Vagina (tissue), 2 donors: Measurements from ENCODE around the gene STXBP4. TPM values are rescaled to one million over a fixed set of nuclear protein-coding genes. Genes with fewer than 3 reads are reported as not detected.

Source experiments
- DNase-seq, 2 donors: peaks; one replicate each; pipeline ENCODE4 v3.0.0-alpha.2; 2017; ENCODE audit errors: extremely low spot score in 2 of 2
- H3K27ac ChIP-seq: fragments of 200-600 bp; sonication (generic); one replicate; pipeline ENCODE4 v1.5.1; 2019
- H3K27me3 ChIP-seq: fragments of 200-600 bp; sonication (generic); one replicate; pipeline ENCODE4 v1.5.1; 2019
- H3K36me3 ChIP-seq, 2 donors: fragments of 200-600 bp; sonication (generic); one replicate each; pipeline ENCODE4 v1.5.1; 2017 to 2019
- H3K4me1 ChIP-seq: fragments of 200-600 bp; sonication (generic); one replicate; pipeline ENCODE4 v1.5.1; 2019
- H3K4me3 ChIP-seq, 2 donors: fragments of 200-600 bp; sonication (generic); 1 replicate in 1 of 2; 2 replicates in 1 of 2; pipeline ENCODE4 v1.5.1; 2016 to 2019
- H3K9me3 ChIP-seq: fragments of 200-600 bp; sonication (generic); one replicate; pipeline ENCODE4 v1.5.1; 2019
- POLR2A ChIP-seq, 2 donors: fragments of 450-650 bp; IDR thresholded peaks; one replicate each; pipeline ENCODE4 v1.6.1; 2017; ENCODE audit warnings: antibody characterized with exemption in 2 of 2, mild to moderate bottlenecking in 2 of 2, moderate library complexity in 2 of 2
- POLR2AphosphoS5 ChIP-seq, 2 donors: sonication (generic); formaldehyde crosslinking; IDR thresholded peaks; one replicate each; pipeline ENCODE4 v1.9.0; 2017; ENCODE audit warnings: antibody characterized with exemption in 2 of 2, mild to moderate bottlenecking in 2 of 2, low read depth in 1 of 2; ENCODE audit not compliant: insufficient read depth in 1 of 2
- intact Hi-C: fragments of 100-400 bp; cut with DNase I; formaldehyde crosslinking; loops from one replicate; pipeline ENCODE4 v1.15.1; 2023
- total RNA-seq: library from RNA; depleted of rRNA; stranded (reverse); fragments of >200 nt; gene quantifications from one replicate; pipeline ENCODE4 v1.2.3, GENCODE V29; 2016
- TF ChIP-seq, protein P1 (sequence below), 3 experiments: fragments of 450-650 bp in 2 of 3; fragments of 200-600 bp in 1 of 3; sonication (generic) in 1 of 3; IDR thresholded peaks; one replicate each; pipeline ENCODE4 v1.5.1; 2017 to 2019; ENCODE audit warnings: antibody characterized with exemption in 3 of 3, mild to moderate bottlenecking in 2 of 3, moderate library complexity in 2 of 3

The STXBP4 gene
- total RNA-seq, 1 donor from 2014 or later: 9.6 TPM

- Histone ChIP-seq H3K27me3 (no peaks in the 10 kb centered on the region), H3K9me3 (peaks cover 6% of the 10 kb centered on the region), H3K27ac (no peak overlapping the region), H3K4me3 (no peak overlapping the region), H3K36me3 (no peaks in the 10 kb centered on the region), H3K4me1 (no peaks in the 10 kb centered on the region)
- intact Hi-C loops: no loop called here
- TF ChIP-seq POLR2A (IDR thresholded peaks at IDR 0.05) (no peak), POLR2AphosphoS5 (IDR thresholded peaks at IDR 0.05; ENCODE audit: insufficient read depth in 1 of 2, low read depth in 1 of 2) (no peak)
- TF ChIP-seq, protein P1, sequence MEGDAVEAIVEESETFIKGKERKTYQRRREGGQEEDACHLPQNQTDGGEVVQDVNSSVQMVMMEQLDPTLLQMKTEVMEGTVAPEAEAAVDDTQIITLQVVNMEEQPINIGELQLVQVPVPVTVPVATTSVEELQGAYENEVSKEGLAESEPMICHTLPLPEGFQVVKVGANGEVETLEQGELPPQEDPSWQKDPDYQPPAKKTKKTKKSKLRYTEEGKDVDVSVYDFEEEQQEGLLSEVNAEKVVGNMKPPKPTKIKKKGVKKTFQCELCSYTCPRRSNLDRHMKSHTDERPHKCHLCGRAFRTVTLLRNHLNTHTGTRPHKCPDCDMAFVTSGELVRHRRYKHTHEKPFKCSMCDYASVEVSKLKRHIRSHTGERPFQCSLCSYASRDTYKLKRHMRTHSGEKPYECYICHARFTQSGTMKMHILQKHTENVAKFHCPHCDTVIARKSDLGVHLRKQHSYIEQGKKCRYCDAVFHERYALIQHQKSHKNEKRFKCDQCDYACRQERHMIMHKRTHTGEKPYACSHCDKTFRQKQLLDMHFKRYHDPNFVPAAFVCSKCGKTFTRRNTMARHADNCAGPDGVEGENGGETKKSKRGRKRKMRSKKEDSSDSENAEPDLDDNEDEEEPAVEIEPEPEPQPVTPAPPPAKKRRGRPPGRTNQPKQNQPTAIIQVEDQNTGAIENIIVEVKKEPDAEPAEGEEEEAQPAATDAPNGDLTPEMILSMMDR (IDR thresholded peaks at IDR 0.05): no peak
- no peak for DNase-seq
Observed at GRCh38 chr17:55177159-55177854, 208.7 kb downstream of the STXBP4 start.

- TF ChIP-seq, protein P1 (IDR thresholded peaks at IDR 0.05): no peak
- TF ChIP-seq POLR2A (IDR thresholded peaks at IDR 0.05) (no peak), POLR2AphosphoS5 (IDR thresholded peaks at IDR 0.05; ENCODE audit: insufficient read depth in 1 of 2, low read depth in 1 of 2) (no peak)
- Histone ChIP-seq H3K4me3 (no peak overlapping the region), H3K27ac (no peak overlapping the region), H3K9me3 (peaks cover 6% of the 10 kb centered on the region), H3K36me3 (no peaks in the 10 kb centered on the region), H3K4me1 (no peaks in the 10 kb centered on the region), H3K27me3 (no peaks in the 10 kb centered on the region)
- DNase-seq: no peak
- intact Hi-C loops: no loop called here
Observed at GRCh38 chr17:55177855-55178217, 209.3 kb downstream of the STXBP4 start.

DNA sequence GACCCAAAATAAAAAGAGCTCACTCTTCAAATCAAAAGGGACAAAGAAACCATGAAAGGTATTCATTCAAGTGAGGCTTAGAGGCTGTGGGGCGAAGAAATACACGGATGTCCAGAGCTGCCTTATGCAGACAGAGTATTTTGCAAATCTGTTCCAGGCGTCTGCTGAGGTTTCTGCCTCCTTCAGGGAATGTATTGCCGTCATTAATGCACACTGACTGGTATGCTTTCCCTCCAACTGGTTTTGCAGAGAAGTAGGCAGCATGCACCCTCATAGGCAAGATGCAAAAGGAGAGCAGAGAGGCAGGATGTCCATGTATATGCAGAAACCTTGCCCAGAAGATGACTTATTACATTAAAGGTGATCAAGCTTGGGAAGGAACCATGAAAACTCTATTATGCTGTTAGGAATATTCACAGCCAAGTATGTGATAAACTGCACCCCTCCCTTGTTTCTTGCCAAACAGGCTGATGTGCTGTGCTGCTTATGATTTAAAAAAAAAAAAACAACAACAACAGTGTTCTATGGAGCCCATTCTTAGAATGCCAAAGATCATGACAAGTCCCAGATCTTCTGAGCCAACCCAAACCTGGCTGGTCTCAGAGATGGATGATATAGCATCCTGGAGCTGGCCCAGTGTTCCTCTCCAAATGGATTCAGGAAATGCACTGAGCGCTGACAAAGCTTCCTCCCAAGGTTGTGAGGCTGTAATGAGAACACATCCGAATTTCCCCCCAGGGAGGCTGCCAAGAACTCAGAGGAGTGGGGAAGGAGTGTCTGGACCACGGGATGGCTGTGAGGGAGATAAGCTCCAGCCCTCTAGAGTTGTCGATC, 218.6 kb downstream of the STXBP4 start:
- DNase-seq: no peak
- no peak overlapping the region for H3K27ac ChIP-seq
- no peaks in the 10 kb centered on the region for H3K36me3 ChIP-seq
- intact Hi-C loops: no loop called here
- H3K4me3 ChIP-seq: no peak overlapping the region
- no peaks in the 10 kb centered on the region for H3K9me3 ChIP-seq
- H3K4me1 ChIP-seq: no peaks in the 10 kb centered on the region
- H3K27me3 ChIP-seq: no peaks in the 10 kb centered on the region
- TF ChIP-seq POLR2A (IDR thresholded peaks at IDR 0.05) (no peak), POLR2AphosphoS5 (IDR thresholded peaks at IDR 0.05; ENCODE audit: insufficient read depth in 1 of 2, low read depth in 1 of 2) (no peak)
- TF ChIP-seq, protein P1 (IDR thresholded peaks at IDR 0.05): no peak

- H3K27ac ChIP-seq: no peak overlapping the region
- intact Hi-C loops: no loop called here
- H3K4me3 ChIP-seq: no peak overlapping the region
- no peaks in the 10 kb centered on the region for H3K27me3 ChIP-seq
- no peak for DNase-seq
- H3K36me3 ChIP-seq: no peaks in the 10 kb centered on the region
- H3K4me1 ChIP-seq: no peaks in the 10 kb centered on the region
- H3K9me3 ChIP-seq: no peaks in the 10 kb centered on the region
- TF ChIP-seq POLR2AphosphoS5 (IDR thresholded peaks at IDR 0.05; ENCODE audit: insufficient read depth in 1 of 2, low read depth in 1 of 2) (no peak), POLR2A (IDR thresholded peaks at IDR 0.05) (no peak)
- TF ChIP-seq, protein P1 (IDR thresholded peaks at IDR 0.05): no peak
Observed at GRCh38 chr17:55190748-55191147, 222.2 kb downstream of the STXBP4 start.
